Measurements from ENCODE around the gene KCNC1.
A peak's percentile ranks its signal among the peaks of the same experiment; 100 is the strongest.

KCNC1 gene

DNA sequence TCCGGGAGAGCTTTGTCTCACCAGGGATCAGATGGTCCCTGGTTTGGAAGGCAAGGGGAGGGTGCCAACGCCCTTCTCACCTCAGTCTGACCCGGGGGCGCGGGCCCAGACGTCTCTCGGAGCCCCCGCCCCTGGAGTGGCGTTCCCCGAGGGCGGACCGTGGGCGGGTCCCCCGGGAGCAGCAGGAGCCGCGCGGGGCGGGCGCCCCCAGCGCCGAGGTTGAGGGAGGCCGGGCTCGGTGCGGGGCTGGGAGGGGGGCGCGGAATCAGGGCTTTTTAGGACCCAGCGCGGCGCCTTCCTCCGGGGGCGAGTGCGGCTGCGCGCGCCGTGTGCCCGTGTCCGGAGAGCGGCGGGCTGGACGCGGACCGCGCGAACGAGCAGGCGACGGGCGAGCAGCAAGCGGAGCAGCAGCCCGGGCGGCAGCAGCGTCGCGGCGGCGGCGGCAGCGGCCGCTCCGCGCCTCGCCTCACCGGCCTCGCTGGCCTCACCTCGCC lies at the start of gene KCNC1:
TSS of gene KCNC1 (plus strand) at position 364 of the 494 bp plus-strand sequence. CDS start 1,222 bp downstream, outside the sequence.
- DNase-seq, result peak; percentile 77

DNA sequence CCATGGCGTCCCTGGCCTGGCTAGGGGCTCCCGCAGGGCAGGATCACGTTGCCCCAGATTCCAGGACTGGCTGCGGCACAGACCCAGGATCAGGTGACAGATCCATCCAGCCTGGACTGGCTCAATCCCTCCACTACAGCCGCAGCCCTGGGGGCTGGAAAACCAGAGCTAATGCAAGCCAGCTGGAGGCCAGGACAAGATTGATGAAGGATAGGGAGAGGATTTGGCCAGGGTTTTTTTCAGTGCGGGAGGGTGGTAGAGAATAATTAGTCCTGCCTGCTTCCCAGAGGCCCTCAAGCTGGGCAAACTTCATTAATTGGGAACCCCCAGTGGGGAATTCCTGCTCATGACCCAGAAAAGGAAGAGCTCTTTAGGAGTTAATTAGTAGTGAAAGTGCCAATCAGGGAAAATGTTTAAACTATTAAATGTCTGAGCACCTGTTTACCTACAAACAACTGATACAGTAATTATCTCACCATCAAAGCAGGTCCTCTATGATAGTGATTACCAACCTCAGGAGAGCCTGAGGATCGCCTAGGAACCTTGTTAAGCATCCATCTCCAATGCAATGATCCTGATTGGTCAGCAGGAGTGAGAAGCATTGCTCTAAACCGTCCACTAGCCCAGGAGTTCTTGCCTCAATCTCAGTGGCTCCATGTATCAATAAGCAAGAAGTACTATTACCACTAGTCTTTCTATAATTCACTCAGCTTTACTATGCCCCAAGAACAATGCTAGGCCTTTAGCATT lies 48.2 kb upstream of the KCNC1 start:
- no peak for DNase-seq

DNA sequence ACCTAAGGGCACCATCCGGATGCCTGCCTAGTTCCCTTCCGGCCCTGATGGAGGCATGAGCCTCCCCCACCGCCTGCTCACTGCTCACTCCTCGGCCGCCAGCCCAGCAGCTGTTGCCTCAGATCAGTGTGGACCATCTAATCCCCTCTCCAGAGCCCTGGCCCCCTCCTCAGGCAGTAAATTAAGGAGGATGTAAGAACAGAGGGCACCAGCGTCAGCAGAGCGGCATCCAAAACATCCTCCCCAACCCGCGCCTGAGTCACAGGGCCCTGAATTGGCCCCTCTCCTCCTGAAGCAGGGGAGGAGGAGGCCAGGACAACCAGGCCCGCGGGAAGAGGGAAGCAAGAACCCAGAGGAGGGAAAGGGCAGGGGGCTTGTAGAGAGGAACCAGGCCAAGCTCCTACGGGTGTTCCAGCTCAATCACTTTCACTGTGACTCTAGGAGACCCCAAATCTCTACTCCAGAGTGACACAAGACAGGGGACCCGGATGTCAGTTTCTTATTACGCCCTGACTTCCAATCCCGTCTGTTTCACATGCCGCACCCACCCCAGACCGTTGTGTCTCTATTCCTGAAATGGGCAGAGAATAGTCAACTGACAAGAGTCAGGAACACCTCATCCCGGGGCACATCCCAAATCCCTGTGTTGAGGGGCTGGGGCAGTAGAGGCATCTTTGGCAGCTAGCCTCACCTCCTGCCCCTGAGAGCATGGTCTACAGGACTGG lies 46.5 kb upstream of the KCNC1 start:
- DNase-seq, result no peak

DNA sequence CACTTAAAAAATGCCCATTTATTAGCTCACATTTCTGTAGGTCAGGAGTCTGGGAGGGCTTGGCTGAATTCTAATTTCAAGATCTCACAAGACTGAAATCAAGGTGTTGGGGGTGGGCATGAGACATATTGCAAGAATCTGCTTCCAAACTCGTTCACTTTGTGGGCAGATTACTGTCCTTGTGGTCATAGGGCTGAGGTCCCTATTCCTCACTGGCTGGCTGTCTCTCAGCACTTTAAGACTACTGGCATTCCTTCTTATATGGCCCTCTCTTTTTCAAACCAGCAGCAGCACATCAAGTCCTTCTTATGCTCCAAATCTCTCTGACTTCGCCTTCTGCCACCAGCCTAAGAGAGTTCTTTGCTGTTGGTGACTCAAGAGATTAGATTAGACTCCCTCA lies 43.0 kb upstream of the KCNC1 start:
- no peak for DNase-seq

DNA sequence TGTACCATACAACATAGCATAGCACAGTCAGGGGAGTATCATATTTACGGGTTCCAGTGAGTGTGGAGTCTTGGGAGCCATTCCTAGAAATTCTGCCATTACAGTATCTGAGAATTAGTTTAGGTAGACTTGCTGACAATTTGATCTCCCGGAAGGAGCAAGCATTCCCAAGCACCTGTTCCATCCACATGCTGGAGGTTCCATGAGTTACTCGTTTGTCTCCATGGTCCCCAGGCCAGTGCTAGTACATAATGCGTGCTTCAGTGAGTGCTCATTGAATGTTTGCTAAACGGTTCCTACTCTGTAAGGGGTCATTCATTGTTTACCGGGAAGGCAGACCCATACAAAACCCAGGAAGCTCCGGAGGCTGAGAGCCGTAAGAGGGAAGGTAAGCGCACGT lies 42.6 kb upstream of the KCNC1 start:
- no peak for DNase-seq

DNA sequence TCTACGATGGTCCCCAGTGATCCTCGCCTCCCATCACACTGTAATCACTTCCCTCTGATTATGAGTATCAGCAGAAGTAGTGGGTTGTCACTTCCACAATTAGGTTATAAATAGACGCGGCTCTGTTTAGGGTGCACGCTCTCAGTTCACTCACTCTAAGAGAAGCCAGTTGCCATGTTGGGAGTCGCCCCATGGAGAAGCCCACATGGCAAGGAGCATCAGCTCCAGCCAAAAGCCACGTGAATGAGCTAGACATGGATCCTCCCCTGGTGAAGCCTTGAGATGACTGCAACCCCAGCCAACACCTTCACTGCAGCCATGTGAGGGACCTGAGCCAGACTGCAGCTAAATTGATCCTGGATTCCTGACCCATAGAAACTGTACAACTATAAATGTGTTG lies 41.6 kb upstream of the KCNC1 start:
- no peak for DNase-seq

DNA sequence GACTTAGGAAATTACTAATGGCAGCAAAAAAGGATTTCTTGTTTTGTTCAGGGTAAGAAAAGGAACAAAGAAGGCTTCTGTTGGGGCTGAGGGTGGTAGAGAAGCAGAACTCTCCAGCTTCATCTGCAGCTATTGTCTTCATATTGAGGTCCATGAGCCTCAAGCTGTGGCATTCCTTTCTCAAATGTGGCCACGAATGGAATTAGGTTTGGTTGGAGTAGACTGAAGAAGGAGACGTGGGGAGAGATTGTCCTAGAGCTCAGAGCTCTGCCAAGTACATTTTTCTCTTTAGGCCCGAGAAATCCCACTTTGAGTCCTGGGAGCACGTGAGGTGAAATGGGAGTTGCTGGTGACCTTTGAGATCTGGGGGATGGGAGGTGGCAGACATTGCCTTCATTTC lies 41.0 kb upstream of the KCNC1 start:
- DNase-seq, result no peak

DNA sequence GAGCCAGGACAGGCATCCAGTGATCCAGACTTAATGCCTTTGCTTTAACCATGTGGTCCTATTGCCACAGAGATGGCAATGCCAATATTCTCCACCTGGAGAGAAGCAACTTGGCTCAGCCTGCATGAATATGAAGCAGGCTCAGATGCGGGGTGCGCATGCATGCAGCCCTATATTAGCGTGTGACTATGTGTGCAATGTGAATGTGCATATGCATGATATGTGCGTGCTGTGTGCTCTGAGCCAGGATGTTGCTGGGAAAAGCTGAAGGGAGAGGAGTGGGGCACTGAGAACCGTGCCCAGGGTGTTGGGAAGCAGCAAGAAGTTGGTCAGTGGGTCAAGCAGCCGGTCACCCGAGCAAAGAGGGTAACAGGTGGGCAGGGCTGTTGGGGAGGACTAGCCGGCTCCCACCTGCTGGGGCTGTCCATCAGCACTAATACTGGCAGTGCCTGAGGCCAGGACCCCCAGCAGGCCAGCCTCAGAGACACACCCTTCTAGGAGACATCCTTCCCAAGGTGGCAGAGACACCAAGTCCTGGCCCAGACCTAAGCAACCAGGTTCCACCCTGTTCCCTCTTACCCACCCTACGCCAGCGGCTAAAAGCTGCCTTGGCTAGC lies 40.0 kb upstream of the KCNC1 start:
- no peak for DNase-seq

DNA sequence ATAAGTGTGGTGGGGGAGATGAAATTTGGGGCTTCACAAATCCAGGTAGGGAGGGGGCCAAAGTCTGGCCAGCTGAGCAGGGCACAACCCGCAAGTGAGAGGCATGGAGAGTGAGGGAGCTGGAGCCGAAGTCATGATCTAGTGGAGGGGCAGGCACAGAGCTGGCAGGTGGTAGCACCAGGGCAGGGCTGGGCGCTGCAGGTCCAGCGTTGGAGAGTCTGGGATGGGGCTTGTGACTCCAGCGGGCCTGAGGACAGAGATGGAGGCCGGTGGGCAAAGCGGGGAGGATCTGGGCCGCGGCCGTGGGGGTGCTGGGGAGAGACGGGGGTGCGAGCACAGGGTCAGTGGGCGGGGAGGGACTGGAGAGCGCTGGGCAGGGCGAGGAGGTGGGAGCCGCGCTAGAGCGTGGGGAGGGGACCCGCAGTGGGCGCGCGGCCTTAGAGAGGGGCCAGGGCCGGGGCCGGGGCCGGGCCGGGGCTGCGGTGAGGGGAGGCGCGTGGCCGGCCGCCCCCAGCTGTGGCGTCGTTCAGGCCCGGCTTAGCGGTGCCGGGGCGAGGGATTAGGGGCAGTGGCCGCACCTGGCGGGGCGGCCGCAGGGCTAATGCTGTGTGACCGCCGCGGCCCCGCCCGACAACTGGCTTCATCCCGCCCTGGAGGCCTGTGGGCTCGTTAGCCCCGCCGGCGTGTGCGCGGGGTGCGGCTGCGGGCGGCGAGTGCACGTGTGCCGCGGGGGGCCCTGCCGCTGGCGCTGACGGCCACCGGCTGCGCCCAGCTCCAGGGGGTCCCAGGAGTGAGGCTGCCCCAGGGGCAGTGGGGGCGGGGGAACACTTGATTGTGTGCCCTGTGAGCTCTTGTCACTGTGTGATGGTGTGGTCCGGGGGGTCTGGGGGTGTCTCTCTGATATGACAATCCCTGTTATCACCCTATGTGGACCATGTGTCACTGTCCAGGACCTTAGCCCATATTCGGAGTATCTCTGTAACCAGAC lies 38.8 kb upstream of the KCNC1 start:
- no peak for DNase-seq

DNA sequence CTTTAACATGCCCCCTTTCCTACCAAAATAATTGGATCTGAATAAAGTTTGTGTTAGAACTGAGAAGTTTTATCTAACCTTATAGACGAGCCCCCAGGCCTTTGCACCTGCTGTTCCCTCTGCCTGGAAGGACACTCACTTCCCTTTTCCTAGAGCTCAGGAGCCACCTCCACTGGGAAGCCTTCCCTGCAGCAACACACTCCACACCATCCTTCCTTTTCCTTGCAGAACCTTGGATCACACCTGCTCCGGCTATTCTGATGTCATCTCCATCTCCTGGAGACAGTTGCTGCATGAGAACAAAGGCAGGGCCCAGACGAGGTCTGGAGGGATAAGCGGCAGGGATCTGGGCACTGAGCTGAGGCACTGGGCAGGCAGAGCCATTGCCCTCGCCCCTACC lies 37.8 kb upstream of the KCNC1 start:
- no peak for DNase-seq

DNA sequence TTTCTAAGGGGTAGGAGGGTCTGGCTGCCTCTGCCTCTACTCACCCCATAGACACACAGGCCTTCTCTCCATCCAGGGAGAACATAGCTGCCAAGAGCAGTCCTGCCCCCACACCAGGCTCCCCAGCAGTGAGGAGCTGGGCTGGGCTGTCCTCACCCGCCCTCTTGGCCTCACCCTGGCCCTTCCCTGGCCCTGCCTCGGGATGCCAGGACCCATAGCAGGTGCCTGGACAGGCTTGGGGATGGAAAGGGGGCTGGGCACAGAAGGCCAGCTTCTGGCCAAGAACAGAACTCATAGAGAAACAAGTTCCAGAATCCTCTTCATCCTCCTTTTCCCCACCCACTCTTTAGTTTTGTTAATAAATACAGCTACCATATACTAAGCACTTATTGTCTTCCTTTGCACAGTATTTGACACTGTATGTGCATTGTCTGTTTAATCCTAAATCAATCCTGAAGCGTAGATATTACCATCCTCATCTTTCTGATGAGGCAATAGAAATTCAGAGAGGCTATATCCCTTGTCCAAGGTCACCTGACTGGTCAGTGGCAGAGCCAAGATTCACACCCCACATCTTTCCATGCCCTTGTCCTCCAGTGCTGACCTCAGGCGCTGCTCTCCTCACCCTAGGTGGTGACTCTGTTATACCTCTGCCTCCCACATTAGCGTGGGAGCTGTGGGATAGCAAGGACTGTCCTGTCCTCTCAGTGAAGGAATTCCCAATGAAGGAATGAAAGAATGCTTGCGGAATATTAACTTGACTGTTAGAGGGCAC lies 37.2 kb upstream of the KCNC1 start:
- DNase-seq, result no peak

DNA sequence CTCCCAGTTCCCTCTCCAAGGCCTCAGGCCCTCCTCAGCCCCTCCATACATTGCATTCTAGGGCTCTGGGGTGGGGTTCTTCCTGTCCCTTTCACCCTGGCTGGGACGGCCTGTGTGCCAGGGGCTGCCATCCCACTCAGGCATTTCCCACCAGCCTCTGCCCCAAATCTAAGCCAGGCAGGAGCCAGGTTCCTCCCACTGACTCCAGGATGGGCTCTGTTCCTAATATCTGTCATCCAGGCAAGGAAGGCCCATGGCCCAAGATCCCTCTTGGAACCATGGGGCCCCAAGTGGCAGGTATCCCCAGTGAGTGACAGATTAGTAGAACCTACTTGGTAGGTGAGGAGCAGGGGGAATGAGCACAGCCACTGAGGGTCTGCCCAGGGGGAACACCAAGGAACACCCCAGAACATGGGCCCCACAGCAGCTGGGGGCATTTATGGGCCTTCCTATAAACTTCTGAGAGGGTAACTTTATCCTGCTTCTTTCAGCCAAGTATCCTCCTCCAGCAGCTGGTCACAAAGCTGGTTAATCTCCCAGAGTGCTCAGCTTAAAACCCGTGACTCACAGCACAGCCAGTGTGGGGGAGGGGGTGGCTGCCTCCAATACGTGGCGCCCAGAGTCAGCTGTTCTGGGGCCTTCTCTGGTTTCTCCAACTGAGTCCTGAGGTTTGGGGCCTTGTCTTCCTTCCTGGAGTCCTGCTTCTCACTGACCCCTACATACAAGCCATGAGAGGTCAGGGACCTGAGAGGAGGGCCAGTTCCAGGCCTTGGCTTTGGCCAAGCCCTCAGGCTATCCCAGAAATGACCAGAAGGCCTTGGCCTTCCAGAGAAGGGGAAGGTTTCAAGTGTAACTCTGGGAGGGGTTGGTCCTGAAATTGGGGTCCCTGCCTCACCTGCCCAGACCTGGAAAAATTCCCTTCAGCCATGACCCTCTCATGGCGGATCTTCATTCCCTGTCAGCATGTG lies 35.1 kb upstream of the KCNC1 start:
- no peak for DNase-seq

DNA sequence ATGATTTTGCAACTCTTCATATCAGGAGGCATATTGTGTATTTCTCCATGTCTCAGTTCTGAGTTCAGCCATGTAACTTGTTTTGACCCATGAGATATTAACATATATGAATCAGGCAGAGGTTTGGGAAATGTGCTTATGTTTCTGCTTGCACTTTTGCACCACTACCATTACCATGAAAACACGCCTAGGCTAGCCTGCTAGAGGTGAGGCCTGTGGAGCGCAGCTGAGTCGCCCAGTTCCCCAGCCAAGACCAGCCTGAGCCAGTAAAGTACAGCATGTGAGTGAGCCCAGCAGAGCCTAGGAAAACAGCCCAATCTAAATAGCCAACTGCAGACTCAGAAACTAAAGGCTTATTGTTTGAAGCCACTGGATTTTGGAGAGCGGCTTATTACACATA lies 33.6 kb upstream of the KCNC1 start:
- no peak for DNase-seq

DNA sequence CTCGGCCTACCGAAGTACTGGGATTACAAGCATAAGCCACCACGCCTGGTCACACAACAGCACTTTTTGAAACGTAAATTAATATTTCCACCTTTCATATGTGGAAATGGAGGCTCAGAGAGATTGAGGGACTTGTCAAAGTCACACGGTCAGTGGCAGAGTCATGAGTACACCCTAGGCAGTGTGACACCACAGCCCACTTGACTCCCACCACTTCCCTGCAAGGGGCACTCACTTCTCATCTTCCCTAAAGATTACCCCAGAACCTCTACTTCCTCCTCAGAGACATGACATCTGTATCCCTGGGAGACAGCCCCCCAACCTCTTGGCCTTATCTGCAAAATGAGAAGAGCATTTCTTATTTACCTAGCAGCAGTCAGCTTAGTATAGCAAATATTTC lies 31.7 kb upstream of the KCNC1 start:
- DNase-seq, result no peak

DNA sequence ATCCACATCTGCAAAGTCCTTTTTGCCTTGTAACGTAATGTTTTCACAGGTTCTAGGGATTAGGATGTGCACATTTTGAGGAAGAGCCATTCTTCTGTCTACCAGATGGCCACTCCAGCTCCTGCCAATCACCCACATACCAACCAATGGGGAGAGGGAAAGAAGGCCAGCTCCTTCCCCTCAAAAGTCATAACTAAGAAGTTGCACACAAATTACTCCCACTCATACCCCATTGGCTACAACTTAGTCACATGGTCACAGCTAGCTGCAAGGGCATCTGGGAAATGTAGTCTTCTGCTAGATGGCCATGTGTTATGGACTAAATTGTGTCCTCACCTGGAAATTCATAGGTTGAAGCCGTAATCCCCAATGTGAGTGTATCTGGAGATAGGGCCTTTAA lies 30.6 kb upstream of the KCNC1 start:
- DNase-seq, result no peak

DNA sequence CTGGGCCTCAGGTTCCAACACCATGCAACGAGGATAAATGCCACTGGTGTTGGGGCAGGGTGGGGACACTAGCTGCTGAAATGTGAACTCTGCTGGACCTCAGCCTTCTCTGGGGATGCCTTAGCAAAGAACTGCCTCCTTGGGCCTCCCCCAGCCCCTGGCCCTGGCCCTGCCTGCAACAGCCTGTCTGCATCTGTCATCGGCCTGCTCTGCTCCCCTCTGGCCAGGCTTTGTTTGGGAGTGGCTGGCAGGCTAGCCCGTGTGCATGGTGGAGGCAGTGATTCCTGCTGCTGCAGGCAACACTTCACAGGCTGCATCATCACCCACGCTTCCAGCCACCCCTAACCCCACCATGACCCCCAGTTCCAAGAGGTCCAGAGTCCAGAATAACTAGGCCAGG lies 26.8 kb upstream of the KCNC1 start:
- DNase-seq, result no peak

DNA sequence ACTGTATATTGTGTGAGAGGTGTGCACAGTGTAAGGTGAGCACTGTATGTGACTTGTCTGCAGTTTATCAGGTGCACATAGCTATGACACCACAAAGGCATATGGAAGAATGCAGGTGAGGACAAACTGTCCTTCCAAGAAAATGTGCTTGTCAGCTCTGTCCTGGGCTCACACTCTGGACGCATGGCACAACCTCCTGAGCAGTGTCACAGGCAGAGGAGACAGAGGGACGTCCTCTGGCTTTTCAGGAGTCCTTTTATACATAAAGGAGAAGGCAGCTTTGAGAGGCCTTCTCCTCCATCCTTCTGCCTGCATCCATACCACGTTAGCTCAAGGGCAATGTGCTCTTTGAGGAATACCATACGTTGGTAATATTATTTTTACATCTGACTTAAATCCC lies 22.7 kb upstream of the KCNC1 start:
- DNase-seq, result no peak

DNA sequence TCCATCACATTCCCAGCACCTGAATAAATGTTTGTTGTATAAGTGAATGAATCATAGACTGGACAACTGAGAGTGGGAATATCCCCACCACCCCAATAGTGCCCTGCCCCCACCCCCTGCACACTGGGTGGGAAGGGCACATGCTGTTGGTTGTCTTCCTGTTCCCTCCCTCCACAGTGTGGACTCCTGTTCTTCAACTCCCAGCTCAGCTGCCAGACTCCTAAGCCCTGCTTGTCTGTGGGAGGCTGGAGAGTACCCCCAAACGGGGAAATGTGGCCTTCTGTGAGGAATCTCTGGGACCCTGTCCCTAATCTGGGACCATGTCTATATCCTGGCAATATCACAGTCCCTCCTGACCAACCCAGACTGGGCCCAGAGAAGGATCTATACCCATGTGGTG lies 20.7 kb upstream of the KCNC1 start:
- DNase-seq, result no peak

DNA sequence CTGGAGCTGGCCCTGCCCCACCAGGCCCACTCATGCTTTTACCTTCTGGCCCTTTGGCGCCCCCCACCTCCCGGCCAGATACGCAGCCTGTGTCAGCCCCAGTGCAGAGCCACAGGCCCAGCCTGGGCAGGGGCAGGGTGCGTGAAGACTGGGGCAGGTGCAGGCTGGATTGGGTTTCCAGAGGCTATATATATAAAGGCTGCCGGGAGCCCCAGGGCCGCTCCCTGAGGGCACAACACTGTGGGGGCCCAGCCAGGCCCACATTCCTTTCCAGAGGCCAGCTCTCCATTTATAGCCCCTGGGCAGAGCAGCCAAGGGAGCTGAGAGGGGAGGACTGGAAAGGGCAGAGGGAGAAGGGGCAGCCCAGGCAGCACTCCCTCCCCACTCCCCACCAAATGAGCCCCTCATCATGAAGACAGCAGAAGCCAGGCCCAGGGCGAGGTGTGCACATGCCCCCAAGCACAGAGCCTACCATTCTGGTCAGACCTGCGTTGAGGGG lies 20.2 kb upstream of the KCNC1 start:
- no peak for DNase-seq

DNA sequence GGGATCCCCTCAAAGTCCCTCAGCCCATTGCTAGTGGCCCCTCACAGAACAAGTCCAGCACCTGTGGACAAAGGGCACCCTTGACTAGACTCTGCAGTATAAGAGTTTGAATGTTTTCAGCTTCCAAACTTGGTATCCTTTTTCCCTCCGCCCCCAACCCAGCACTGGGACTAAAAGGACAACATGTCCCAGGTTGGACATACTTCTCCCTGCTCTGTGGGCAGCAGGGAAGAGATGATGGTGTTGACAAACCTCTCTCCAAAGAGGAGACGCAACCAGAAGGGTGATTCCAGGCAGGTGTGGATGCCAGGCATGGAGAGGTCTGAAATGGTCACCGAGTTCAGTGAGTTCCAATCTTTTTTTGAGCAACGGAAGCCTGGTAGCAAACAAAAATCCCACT lies 19.7 kb upstream of the KCNC1 start:
- DNase-seq, result no peak

DNA sequence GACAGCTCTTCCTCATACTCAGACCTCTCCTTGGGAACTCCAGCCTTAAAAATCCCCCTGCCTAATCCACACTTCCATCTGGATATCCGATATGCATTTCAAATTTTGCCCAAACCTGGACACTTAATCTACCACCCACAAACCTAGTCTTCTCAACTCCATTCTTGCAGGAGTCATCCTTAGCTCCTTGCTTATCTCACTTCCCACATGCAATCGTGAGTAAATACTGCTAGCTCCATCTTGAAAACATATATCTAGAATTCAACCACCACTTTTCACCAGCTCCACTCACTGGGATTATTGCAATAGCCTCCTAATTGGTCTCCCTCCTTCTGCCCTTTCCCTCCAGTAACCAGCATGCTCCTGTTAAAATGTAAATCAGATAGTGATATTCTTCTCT lies 17.8 kb upstream of the KCNC1 start:
- no peak for DNase-seq
